GM21390 (cell line): ENCODE results near the gene TEX9.
"Not testable (repeated sequence)": the region's sequence is repeated elsewhere in the genome, so short reads cannot be mapped to it uniquely, and the experiment has no call there.

Experiments
- ATAC-seq: cut with Tn5 transposase; IDR thresholded peaks from one replicate; pipeline ENCODE4 v1.9.1; 2021; ENCODE audit not compliant: unreplicated experiment

The TEX9 gene

DNA sequence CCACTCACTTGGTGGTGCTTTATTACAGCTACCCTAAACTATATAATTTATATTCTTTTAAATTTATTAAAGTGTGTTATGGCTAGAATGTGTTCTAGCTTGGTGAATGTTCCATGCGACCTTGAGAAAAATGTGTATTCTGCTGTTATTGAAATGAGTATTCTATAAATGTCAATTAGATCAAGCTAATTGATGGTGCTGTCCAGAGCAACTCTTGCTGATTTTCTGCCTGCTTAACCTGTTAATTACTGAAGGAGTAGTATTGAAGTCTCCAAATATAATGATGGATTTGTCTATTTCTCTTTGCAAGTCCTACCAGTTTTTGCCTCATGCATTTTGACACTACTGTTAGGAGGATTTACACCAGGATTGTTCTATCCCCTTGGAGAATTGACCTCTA lies 3.2 kb upstream of the TEX9 start:
- no peak for ATAC-seq

DNA sequence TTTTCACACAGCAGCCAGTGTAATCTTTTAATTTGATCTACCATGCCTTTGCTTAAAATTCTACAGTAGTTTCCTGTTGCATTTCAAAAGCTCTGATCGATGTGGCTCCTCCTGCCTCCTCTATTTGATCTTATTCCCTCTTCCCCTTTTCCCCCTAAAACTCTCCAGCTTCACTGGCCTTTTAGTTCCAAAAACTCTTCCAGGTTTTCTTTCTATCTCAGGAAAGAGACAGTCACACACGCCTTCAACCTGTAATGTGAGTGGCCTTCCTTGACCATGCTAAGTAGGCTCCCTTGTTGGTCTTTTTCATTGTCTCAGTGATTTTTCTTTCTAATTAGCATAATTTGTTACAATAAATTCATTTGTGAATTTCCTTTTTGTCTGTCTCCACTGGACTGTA lies 985 bp downstream of the TEX9 start:
- no peak for ATAC-seq

- no peak for ATAC-seq
These were observed 1.9 kb downstream of the TEX9 start for GRCh38 chr15:56367156-56367555.

DNA sequence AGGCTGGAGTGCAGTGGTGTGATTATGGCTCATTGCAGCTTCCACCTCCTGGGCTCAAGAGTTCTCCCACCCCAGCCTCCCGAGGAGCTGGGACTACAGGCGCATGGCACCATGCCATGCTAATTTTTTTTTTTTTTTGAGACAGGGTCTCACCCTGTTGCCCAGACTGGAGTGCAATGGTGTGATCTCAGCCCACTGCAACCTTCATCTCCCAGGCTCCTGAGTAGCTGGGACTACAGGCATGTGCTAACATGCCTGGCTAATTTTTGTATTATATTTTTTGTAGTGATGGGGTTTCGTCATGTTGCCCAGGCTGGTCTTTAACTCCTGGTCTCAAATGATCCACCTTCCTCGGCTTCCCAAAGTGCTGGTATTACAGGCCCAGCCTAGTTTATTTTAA lies 4.0 kb downstream of the TEX9 start:
- no peak for ATAC-seq

DNA sequence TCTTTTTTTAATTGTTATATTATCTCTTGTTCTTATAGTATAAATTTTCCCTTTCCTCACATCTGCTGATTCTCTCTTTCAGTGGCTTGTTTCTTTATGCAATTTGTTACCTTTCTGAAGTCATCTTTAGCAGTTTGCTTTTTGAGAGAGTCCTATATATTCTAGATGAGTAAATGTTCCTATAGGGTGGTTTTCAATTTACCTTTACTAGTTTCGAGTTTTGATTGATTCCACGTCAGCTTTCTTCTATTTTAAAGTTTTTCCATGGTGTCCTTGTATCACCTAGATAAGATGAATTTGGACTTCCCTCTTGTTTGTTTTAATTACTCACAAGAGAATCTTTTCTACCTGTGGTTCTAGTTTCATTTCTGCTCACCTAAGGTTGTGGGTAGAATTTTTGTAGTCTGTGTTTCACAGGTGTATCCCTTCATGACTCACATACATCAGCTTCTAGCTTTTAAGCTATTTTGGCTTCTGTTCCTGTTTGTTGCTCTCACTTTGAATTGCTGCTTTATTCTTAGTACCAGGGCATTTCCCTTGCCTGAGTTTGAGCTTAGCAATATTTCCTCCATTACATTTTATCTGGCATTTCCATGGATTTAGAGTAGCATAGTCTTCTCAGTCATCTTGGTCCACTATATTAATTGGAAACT lies 6.4 kb downstream of the TEX9 start:
- peak; percentile 86 for ATAC-seq

GRCh38 chr15:56374693-56375092 lies 9.5 kb downstream of the TEX9 start:
- not testable (repeated sequence) for ATAC-seq

- not testable (repeated sequence) for ATAC-seq
These were observed 12.6 kb downstream of the TEX9 start for GRCh38 chr15:56377822-56378221.

GRCh38 chr15:56383010-56383409 lies 17.8 kb downstream of the TEX9 start:
- no peak for ATAC-seq

- ATAC-seq = no peak
These were observed 20.7 kb downstream of the TEX9 start for GRCh38 chr15:56385908-56386307.

DNA sequence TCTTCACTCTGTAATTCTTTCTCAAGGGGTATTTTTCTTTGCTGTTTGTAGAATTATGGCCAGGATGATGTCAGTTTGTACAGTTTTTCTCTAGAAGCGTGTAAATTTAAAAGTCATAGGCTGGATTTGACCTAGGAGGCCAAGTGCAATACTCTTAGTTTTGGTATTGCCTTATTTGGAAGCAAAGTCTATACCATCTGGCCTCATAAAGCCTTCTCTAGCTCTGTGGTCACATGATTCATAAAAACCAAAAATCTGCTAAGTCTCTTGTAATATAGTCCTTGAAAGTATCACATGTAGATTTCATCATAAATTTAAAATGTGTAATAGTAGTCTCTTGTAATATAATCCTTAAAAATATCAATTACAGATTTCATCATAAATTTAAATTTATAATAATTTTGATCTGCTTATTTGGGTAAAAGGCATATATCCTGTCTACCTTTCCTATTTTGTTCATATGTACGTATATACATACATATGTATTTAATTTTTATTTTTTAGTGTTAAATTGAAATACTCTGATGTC lies 25.6 kb downstream of the TEX9 start:
- no peak for ATAC-seq

DNA sequence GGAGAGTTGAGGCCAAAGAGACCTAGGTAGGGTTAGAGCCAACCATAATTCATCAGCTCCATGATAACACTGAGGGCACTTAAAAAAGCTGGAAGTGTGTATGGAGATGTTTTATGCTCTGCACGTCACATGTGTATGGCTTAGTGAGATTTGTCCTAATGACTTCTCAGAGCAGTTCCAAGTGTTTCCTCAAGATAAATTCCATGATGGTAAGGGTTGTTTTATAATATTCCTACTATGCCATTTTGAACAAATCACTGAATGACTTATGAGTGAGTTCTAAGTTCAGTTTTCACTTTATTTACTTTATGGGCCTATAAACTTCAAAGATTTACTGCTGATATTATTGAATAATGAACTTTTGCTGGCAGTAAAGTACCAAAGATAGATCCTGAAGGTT lies 28.1 kb downstream of the TEX9 start:
- ATAC-seq = no peak

DNA sequence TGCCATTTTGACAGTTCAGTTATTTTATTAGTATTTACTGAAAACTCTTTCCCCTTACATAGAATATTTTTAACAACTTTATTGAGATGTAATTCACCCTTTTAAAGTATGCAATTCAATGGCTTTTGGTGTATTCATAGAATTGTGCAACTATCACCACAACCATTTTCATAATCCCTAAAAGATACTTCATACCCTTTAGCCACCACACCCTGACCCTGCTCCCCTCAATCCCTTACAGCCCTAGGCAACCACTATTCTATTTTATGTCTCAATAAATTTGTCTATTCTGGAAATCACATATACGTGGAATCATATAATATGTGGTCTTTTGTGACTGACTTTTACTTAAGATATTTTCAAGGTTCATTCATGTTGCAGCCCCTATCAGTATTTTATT lies 29.7 kb downstream of the TEX9 start:
- ATAC-seq = no peak

DNA sequence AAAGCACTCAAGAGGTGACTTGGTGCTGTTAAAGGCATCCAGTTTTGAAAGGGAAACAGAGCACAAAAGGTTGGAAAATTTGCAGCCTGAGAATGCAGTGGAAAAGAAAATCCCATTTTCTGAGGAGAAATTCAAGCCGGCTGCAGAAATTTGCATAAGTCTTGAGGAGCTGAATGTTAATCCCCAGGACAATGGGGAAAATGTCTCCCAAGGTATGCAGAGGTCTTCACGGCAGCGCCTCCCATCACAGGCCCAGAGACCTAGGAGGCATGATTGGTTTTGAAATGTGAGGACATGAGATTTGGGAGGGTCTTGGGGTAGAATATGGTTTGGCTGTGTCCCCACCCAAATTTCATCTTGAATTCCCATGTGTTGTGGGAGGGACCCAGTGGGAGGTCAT lies 32.1 kb downstream of the TEX9 start:
- not testable (repeated sequence) for ATAC-seq

DNA sequence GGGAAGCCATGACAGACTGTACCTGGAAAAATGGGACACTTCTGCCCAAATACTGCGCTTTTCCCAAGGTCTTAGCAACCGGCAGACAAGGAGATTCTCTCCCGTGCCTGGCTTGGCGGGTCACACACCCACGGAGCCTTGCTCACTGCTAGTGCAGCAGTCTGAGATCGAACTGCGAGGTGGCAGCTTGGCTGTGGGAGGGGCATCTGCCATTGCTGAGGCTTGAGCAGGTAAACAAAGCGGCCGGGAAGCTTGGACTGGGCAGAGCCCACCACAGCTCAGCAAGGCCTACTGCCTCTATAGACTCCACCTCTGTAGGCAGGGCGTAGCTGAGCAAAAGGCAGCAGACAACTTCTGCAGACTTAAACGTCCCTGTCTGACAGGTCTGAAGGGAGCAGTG lies 34.0 kb downstream of the TEX9 start:
- ATAC-seq = not testable (repeated sequence)

- no peak for ATAC-seq
These were observed 45.5 kb downstream of the TEX9 start for GRCh38 chr15:56410721-56411120.

DNA sequence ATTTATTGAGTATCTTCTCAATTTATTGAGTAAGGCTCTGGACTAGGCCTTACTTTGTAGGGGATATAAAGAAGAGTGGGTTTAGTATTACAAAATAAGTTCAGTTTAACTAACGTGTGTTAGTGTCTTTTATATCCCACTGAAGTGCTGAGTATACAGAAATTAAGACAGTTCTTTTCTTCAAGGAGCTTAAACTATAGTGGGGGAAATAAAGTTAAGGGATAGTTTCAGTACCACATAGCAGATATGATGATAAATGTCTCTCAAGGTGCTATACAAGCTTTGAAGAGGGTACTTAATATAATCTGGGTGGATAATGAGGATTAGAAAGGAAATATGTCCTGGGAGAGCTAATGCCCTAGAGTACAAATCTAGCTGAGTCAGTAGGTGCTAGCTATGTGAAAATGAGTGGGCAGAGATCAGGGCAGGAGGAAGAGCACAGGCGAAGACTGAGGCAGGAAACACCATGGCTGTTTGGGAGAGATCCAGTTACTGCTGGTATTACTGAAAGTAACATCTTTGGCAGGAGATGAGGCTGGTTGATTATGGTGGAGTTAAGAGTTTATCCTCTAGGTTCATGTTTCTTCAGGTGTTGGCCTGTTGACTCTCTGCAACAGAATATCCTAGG lies 46.0 kb downstream of the TEX9 start:
- no peak for ATAC-seq

- not testable (repeated sequence) for ATAC-seq
These were observed 48.0 kb downstream of the TEX9 start for GRCh38 chr15:56413114-56413733.

- ATAC-seq = no peak
These were observed 60.0 kb downstream of the TEX9 start for GRCh38 chr15:56425276-56425675.

DNA sequence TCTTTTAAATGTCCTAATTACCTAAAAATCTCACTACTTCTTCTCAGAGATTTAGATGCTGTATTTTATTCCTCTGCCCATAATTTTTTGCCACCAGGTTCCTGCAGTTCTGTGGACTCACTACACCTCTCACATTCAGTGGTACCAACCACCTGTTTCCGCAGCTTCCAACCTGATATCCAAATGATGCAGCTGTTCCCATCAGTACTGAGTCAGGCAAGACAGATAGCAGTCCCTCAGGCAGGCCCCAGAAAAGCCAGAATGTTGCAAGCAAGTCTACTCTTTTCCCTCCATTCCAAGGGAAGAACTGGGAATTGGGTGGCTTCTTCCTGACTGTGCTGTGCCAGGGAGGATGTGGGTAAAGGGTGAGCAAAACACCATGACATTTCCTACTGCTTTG lies 60.8 kb downstream of the TEX9 start:
- ATAC-seq = no peak

- peak; percentile 53 for ATAC-seq
These were observed 63.7 kb downstream of the TEX9 start for GRCh38 chr15:56428821-56429458.

DNA sequence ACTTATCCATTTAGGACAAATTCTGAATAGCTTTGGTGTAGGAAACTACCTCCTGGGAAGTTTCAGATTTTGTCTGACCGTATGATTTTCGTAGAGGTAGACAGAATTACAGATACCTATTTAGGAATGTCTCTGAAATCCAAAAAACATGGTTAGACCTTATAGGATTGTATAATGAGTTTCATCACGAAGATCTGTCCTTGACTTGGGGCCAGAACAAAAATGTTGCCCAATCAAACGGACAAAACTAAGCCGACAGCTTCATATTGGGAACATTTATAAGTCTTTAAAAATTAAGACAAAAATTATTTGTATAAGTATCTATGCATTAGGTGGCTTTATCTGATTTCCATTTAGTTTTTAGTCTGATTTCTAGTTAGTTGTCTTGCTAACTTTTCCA lies 67.1 kb downstream of the TEX9 start:
- ATAC-seq = no peak
